SH-SY5Y (cell line): ENCODE measurements around the gene PPM1E.

Experiments used
- GATA2 ChIP-seq: IDR thresholded peaks from 2 replicates; pipeline ENCODE4 v1.6.1; 2011; ENCODE audit warnings: mild to moderate bottlenecking, low read depth, low read length
- GATA3 ChIP-seq: IDR thresholded peaks from 2 replicates; pipeline ENCODE4 v1.6.1; 2011; ENCODE audit warnings: low read depth, mild to moderate bottlenecking, low read length, moderate library complexity

DNA sequence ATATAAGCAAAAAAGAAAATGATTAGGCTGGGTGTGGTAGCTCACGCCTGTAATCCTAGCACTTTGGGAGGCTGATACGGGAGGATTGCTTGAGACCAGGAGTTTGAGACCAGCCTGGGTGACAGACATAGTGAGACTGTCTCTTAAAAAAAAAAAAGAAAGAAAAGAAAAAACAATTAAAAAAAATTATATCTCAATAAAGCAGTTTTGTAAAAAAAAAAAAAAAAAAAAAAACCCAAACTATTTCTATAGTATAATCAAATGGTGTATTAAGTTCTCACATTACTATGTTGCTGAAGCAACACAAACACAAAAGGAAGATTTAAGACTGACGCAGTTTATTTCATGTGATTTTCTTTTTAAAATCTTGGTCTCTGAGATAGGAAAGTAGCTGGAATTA is 210.6 kb downstream of the PPM1E start:
- no peak for TF ChIP-seq GATA3
- no peak for TF ChIP-seq GATA2
